ENCODE measurements around the gene PDIA3.

PDIA3 gene

GRCh38 chr15:43775411-43775965 lies 29.2 kb downstream of the PDIA3 start:
- TF ChIP-seq GATA2 (IDR thresholded peaks at IDR 0.05; ENCODE audit: low read depth, low read length) (no peak), GATA3 (IDR thresholded peaks at IDR 0.05; ENCODE audit: low read depth, low read length) (no peak)

DNA sequence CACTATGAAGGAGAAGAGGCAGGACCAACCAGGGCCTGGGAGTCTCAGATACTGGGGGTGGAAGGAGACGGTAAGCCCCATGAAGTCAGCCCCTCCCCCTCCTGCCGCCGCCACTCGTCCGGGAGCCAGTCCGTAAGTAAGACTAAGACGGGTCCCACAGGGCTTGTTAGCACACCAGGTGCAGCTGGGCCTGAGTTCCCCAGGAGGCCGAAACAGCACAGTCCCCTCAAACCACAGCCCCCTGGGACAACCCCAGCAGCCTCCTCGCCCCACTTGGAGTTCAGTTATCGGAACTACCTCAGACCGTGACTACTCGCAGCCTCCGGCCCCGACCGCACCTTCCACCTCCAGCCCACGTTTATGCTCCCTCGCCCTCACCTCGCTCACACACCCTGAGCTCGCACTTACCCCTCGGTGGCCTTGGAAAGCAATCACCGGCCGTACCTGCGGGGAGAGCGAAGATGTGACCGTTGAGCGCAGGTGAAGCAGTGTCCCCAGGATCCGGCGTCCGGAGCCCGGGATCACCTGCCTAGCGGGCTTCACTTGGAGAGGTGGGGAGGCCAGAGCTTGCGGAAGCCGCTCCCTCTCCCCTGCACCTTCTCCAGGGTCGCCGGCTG lies 30.0 kb downstream of the PDIA3 start:
- TF ChIP-seq GATA3 (IDR thresholded peaks at IDR 0.05; ENCODE audit: low read depth, low read length) (no peak), GATA2 (IDR thresholded peaks at IDR 0.05; ENCODE audit: low read depth, low read length) (no peak)

DNA sequence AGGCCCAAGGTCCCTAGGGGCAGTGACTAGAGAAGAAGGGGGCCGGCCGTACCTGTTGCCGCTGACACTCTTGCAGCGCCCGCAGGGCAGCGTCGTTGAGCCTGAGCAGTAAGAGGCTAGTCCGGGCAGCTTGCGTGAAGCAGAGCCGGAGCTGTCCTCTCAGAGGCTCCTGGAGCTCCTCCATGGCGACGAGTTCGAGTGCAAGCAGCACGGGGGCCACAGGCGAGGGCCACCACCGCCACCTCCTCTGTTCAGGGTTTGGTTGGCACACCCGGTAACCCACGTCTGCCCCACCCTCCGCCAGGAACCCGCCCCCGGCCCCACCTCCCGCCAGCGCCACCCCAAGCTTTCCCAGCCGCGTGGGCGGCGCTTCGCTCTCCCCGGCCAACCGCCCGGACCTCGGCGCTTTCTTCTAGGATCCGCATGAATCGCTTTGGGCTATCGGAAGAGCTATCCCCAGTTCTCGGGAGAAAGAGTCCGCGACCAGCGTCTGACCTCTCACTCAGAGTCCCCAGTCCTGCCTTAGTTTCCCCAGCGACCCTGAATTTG lies 30.6 kb downstream of the PDIA3 start, which contains the start of gene ELL3:
ELL3 (minus strand) TSS at position 249 of the 549 bp plus-strand sequence; CDS start at position 184, 65 bp downstream.
- no peak for TF ChIP-seq GATA2 (IDR thresholded peaks at IDR 0.05; ENCODE audit: low read depth, low read length)
- no peak for TF ChIP-seq GATA3 (IDR thresholded peaks at IDR 0.05; ENCODE audit: low read depth, low read length)

DNA sequence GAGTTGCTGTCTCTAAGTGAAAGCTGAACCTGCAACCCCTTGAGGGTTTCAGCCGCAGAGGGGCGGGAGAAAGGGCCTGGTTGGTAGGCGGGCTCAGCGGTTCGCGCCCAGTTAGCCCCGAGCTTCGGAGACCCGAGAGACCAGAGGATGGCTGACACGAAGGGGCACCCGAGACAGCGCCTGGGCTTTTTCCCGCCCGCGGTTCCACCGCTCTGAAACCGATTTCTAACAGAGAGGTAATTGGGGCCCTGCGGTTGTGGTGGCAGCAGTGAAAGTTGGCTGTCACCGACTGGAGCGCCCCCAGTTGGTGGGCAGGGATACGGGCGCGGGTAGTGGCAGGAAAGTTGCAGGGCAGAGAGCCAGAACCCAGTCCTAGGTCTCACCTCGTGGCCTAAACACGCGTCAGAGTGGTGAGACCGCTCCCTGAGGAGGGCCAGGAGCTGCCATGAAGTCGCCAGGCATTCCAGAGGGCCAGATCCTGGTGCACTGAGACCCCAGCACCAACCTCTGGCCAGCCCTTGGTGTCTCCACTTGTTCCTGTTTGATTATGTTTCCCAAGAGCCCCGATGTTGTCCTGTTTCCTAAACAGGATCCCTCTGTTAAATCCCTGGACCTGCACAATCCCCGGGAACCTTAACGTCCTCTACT lies 31.2 kb downstream of the PDIA3 start:
- TF ChIP-seq GATA2 (IDR thresholded peaks at IDR 0.05; ENCODE audit: low read depth, low read length) (no peak), GATA3 (IDR thresholded peaks at IDR 0.05; ENCODE audit: low read depth, low read length) (no peak)

DNA sequence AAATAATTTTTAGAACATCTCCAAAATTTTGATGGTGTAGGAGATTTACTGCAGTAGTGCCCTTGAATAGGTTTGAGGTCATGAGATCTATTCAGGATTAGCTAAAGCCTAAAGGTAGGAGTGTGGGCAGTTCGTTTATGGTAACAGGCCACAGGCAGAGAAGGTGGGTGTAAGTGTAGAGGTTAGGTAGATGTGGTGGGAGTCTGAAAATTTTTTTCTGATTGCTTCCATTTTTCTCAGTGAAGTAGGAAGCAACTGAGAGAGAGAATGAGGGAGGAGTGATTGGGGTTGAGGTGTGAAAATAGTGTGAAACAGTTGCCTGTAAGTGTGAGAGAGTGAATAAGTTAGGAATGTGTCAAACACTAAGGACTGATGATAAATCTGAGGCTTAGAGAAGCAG lies 32.8 kb downstream of the PDIA3 start:
- TF ChIP-seq GATA3 (IDR thresholded peaks at IDR 0.05; ENCODE audit: low read depth, low read length) (no peak), GATA2 (IDR thresholded peaks at IDR 0.05; ENCODE audit: low read depth, low read length) (no peak)

DNA sequence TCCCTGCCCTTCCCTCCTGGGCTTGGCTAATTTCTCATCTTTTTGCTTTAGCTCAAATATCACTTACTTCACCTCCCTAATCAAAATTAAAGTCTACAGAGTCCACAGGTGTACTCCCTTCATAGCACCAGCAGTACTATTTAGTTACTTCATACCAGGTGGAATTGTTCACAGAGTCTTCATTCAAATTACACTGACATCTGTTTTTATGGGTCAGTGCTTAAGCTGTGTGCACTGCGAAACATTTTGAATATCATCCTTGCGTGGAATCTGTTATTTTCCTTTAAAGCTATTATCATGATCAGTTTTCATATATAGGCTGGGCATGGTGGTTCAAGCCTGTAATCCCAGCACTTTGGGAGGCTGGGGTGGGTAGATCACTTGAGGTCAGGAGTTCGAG lies 43.2 kb downstream of the PDIA3 start:
- TF ChIP-seq GATA2 (IDR thresholded peaks at IDR 0.05; ENCODE audit: low read depth, low read length) (no peak), GATA3 (IDR thresholded peaks at IDR 0.05; ENCODE audit: low read depth, low read length) (no peak)

- TF ChIP-seq GATA3 (IDR thresholded peaks at IDR 0.05; ENCODE audit: low read depth, low read length) = no peak
- no peak for TF ChIP-seq GATA2 (IDR thresholded peaks at IDR 0.05; ENCODE audit: low read depth, low read length)
These were observed 45.9 kb downstream of the PDIA3 start, which contains the start of gene SERF2 for GRCh38 chr15:43791993-43792760. SERF2 (plus strand) TSS chr15:43792320; CDS start chr15:43792377, 57 bp downstream.

GRCh38 chr15:43792761-43793476 lies 46.7 kb downstream of the PDIA3 start:
- TF ChIP-seq GATA3 (IDR thresholded peaks at IDR 0.05; ENCODE audit: low read depth, low read length) (no peak), GATA2 (IDR thresholded peaks at IDR 0.05; ENCODE audit: low read depth, low read length) (no peak)

GRCh38 chr15:43793647-43794046 lies 47.4 kb downstream of the PDIA3 start:
- TF ChIP-seq GATA3 (IDR thresholded peaks at IDR 0.05; ENCODE audit: low read depth, low read length) (no peak), GATA2 (IDR thresholded peaks at IDR 0.05; ENCODE audit: low read depth, low read length) (no peak)

DNA sequence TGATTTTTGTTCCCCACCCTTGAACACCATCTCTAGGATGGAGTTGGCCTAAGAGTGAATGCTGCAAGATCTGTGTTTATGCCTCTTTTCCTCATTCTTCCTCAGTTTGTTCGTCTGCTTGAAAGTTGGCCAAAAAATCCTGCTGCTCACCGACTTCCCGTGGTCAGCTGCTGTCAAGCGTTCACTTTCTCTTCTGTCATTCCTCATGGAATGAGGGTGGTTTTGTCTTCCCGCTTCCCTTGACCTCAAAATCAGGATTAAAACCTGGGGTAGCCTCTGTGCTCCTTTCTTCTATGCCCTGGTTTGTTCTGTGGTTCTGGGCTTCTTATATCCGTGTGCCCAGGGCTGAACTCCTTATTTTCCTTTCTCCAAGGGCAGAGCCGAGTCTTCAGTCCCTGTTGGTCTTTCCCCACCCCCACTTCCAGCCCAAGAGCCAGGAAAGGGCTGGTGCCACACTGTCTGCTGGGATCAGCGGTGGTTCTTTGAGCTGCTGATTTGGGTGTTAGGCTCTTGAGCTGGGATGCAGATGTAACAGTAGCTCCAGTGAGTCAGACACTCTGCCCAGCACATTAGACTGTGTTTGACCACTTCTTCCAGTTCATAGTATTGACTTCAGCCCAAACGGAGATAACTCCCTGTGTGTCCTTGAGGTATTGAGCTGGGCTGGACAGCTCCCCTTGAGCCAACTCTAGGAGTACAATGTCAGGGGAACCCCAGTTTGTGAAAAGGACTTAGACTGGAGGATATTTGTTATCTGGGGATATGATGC lies 48.2 kb downstream of the PDIA3 start:
- TF ChIP-seq GATA2 (IDR thresholded peaks at IDR 0.05; ENCODE audit: low read depth, low read length) (no peak), GATA3 (IDR thresholded peaks at IDR 0.05; ENCODE audit: low read depth, low read length) (no peak)

DNA sequence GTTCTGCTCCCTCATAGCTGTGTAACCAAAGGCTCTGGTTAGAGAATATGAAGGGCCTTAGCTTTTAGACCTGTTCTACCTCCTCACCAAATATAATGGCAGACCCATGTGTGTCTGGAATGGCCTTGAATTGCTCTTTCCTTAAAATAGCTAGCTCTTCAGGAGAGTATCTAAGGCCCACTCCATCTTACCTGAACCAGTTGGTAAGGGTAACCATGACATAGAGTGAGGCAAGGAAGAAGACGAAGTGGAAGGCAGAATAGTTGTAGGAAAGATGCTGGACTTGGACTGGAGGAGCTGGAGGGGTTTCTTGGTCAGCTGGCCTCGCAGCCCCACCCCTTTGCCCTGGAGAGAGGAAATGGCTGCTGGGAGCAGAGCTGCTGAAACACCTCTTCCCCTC lies 49.0 kb downstream of the PDIA3 start:
- no peak for TF ChIP-seq GATA2 (IDR thresholded peaks at IDR 0.05; ENCODE audit: low read depth, low read length)
- TF ChIP-seq GATA3 (IDR thresholded peaks at IDR 0.05; ENCODE audit: low read depth, low read length) = no peak

DNA sequence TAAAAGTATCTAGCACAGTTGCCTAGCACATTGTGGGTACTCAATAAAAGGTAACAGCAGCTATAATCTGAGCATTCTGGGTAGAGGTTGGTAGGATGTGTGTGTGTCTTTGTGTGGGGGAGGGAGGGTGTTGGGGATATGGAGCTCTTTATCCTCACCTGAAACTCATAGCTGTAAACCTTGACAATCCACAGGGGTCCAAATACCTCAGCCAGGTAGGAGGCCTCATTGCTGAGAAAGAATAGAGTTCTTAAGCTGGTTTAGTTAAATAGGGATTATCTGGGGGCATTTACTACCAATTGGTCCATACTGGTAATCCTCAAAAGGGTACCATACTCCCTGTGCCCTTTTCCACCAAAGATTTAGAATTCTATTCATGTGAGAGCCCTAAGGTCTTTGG lies 49.8 kb downstream of the PDIA3 start:
- no peak for TF ChIP-seq GATA2 (IDR thresholded peaks at IDR 0.05; ENCODE audit: low read depth, low read length)
- no peak for TF ChIP-seq GATA3 (IDR thresholded peaks at IDR 0.05; ENCODE audit: low read depth, low read length)

DNA sequence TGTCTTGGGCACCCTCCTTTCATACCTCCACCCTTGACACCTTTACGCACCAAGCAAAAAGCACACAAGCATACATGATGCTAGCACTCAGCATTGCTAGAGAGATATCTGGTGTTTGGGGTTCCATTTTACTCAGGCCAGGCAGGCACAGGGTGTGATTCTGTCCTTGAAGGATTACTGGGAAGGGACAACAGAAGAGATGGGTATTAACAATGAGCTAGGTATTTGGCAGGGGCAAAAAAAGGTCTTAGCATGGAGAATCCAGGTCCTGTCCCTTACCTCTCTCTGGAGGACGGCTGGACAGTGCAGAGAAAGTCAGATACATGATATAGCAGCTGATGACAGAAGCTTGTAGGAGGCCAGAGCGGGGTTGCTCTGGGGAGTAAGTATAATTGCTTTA lies 50.3 kb downstream of the PDIA3 start:
- TF ChIP-seq GATA2 (IDR thresholded peaks at IDR 0.05; ENCODE audit: low read depth, low read length) (no peak), GATA3 (IDR thresholded peaks at IDR 0.05; ENCODE audit: low read depth, low read length) (no peak)

Data from SH-SY5Y (cell line).